Lower lobe of right lung (tissue), 2 donors: ENCODE data around the gene COL4A6. TPM values are rescaled to one million over a fixed set of nuclear protein-coding genes. Genes with fewer than 3 reads are reported as not detected.

Experiments
- ATAC-seq, 2 donors: fragments of 200-7000 bp; cut with Tn5 transposase; one replicate each; pipeline ENCODE4 v1.9.1; 2020 to 2022; ENCODE audit warnings: mild to moderate bottlenecking in 2 of 2, moderate library complexity in 2 of 2
- DNase-seq: peaks from one replicate; pipeline ENCODE4 v3.0.0-alpha.2; 2020
- H3K27ac ChIP-seq: fragments of 200-600 bp; one replicate; pipeline ENCODE4 v1.8.0; 2022
- H3K27me3 ChIP-seq: fragments of 200-600 bp; one replicate; pipeline ENCODE4 v1.8.0; 2022; ENCODE audit warnings: low read depth
- H3K36me3 ChIP-seq: fragments of 200-600 bp; one replicate; pipeline ENCODE4 v1.8.0; 2022; ENCODE audit warnings: mild to moderate bottlenecking
- H3K4me1 ChIP-seq: fragments of 200-600 bp; one replicate; pipeline ENCODE4 v1.8.0; 2022
- H3K4me3 ChIP-seq: fragments of 200-600 bp; one replicate; pipeline ENCODE4 v1.8.0; 2022; ENCODE audit warnings: mild to moderate bottlenecking
- H3K9me3 ChIP-seq: fragments of 200-600 bp; one replicate; pipeline ENCODE4 v1.8.0; 2022
- intact Hi-C: fragments of 100-400 bp; cut with DNase I; formaldehyde crosslinking; loops from one replicate; pipeline ENCODE4 v1.11.0; 2022
- total RNA-seq: library from RNA; stranded (reverse); fragmentation: NEBNext Ultra II Directional; extraction: Animal tissue kit (Norgen Biotek cat#: 25700); gene quantifications from one replicate; pipeline ENCODE4 v1.2.1, GENCODE V29; 2021
- TF ChIP-seq, protein P1 (sequence below): fragments of 200-600 bp; IDR thresholded peaks from one replicate; pipeline ENCODE4 v1.8.0; 2022; ENCODE audit warnings: antibody characterized with exemption, mild to moderate bottlenecking
- donor health status: DM: no; HTN: yes; CAD: no; lungs with severe emphysema.

COL4A6 gene
- total RNA-seq, 1 donor from 2014 or later = 1.8 TPM

DNA sequence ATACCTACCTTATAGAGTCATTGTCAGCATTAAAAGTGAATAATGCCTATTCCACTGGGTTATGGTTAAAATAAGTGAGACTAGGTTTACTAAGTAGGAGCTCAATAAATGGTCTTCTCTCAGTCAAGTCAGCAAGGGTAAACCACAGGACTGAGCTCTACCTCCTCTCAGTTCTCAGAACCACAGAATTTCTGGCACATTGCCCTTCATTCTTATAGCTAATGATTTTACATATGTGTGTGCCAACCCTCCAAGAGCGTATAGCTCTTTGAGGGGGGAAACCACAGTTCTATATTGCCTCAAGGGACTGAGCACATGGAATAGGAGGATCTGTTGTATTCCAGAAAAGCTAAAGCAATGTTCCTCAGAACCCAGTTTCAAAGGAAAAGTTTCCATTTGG is 221.8 kb downstream of the COL4A6 start:
- no peaks in the 10 kb centered on the region for H3K27me3 ChIP-seq
- no peaks in the 10 kb centered on the region for H3K36me3 ChIP-seq
- intact Hi-C loops = no loop called here
- no peaks in the 10 kb centered on the region for H3K4me1 ChIP-seq
- no peaks in the 10 kb centered on the region for H3K9me3 ChIP-seq
- DNase-seq (no peak), ATAC-seq (no peak)
- no peak overlapping the region for H3K4me3 ChIP-seq
- TF ChIP-seq, protein P1, sequence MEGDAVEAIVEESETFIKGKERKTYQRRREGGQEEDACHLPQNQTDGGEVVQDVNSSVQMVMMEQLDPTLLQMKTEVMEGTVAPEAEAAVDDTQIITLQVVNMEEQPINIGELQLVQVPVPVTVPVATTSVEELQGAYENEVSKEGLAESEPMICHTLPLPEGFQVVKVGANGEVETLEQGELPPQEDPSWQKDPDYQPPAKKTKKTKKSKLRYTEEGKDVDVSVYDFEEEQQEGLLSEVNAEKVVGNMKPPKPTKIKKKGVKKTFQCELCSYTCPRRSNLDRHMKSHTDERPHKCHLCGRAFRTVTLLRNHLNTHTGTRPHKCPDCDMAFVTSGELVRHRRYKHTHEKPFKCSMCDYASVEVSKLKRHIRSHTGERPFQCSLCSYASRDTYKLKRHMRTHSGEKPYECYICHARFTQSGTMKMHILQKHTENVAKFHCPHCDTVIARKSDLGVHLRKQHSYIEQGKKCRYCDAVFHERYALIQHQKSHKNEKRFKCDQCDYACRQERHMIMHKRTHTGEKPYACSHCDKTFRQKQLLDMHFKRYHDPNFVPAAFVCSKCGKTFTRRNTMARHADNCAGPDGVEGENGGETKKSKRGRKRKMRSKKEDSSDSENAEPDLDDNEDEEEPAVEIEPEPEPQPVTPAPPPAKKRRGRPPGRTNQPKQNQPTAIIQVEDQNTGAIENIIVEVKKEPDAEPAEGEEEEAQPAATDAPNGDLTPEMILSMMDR = no peak
- H3K27ac ChIP-seq = no peak overlapping the region

DNA sequence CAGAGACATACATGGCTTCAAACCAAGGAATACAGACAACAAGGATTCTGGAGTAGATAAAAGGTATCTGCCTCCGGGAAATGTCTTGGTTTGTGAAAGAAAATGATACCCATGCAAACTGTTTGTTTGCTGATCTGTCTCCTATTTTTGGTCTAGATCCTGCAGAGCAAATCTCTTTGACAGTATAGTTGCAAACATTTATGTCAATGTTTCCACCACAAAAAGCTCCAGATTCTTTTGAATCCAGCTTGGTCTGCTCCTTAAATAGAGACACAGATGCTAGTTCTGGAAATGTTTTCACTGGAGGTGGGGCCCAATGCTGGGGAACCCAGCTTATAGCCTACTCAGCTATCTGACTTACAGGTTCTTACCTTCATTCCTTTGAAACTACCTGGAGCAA is 226.9 kb downstream of the COL4A6 start:
- no peaks in the 10 kb centered on the region for H3K4me1 ChIP-seq
- no peak for ATAC-seq
- DNase-seq = no peak
- H3K9me3 ChIP-seq = no peaks in the 10 kb centered on the region
- no peak overlapping the region for H3K4me3 ChIP-seq
- no peak overlapping the region for H3K27ac ChIP-seq
- intact Hi-C loops = no loop called here
- no peaks in the 10 kb centered on the region for H3K27me3 ChIP-seq
- TF ChIP-seq, protein P1 = no peak
- no peaks in the 10 kb centered on the region for H3K36me3 ChIP-seq

DNA sequence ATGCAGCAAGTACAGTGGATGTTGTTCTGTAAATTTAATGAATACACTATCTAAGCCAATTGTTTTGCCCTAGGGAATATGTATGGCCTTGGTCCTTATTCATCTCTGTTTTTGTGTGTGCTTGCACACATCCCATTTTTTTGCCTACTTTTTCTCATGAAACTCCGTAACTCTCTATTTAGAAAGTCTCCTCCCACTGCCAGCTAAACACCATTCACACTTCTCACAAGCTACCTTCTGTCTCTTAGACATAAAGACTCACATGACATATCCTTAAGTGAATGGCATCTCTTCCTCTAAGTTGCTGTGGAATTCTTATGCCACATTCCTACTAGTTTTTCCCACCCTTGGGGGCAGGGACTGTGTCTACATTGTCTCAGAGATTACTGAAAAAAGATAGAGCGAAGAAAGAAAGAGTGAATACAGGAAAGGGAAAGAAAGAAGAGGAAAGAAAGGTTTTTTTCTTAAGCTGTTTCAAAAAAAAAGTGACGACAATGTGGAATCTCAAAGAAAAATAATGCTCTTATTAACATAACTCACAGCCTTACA is 229.1 kb downstream of the COL4A6 start:
- Histone ChIP-seq H3K9me3 (no peaks in the 10 kb centered on the region), H3K4me1 (no peaks in the 10 kb centered on the region), H3K27ac (no peak overlapping the region), H3K27me3 (no peaks in the 10 kb centered on the region), H3K4me3 (no peak overlapping the region), H3K36me3 (no peaks in the 10 kb centered on the region)
- no peak for DNase-seq
- no peak for ATAC-seq
- TF ChIP-seq, protein P1 = no peak
- intact Hi-C loops = no loop called here

DNA sequence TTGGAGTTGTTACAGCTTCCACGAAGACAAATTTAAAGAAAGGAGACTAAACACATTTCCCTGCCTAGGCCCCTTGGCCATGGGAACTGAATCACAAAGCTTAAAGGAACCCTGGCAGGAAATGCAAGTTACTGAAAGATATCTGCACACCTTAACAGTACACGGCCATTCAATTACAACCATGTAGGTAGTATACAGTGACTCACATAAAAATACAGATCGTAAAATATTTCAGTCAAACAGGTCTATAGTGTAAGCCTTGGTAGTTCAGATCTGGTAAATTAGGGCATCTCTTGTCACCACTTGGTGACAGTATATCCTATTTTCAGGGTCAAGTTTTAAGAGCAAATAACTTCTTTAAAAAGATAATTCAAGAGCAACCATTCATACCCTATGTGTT is 234.7 kb downstream of the COL4A6 start:
- Histone ChIP-seq H3K27me3 (no peaks in the 10 kb centered on the region), H3K27ac (no peak overlapping the region), H3K36me3 (no peaks in the 10 kb centered on the region), H3K4me1 (no peaks in the 10 kb centered on the region), H3K4me3 (no peak overlapping the region), H3K9me3 (no peaks in the 10 kb centered on the region)
- DNase-seq (no peak), ATAC-seq (no peak)
- intact Hi-C loops = no loop called here
- TF ChIP-seq, protein P1 = no peak

DNA sequence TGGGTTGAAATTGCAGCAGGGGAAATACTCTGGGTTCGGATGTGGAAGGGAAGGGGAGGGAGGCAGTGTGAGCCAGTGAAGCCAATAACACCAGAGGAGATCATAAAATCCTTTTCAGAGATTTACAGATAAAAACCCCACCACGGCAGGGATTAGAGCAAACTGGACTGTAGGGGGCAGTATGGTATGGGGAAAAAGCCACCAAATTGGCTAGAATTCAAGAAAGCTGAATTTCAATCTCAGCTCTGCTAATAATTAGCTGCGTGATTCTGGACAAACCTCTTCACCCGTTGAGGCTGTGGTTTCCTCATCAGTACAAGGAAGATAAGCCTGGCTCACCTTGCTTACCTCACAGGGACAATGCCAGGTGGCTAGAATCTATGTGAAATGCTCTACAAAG is 238.5 kb downstream of the COL4A6 start:
- peak; percentile 61 to 69 for ATAC-seq
- intact Hi-C loops = no loop called here

More for the DNA sequence above, 238.5 kb downstream of the COL4A6 start:
- Histone ChIP-seq H3K36me3 (no peaks in the 10 kb centered on the region), H3K4me1 (no peaks in the 10 kb centered on the region), H3K27ac (no peak overlapping the region), H3K9me3 (no peaks in the 10 kb centered on the region), H3K27me3 (no peaks in the 10 kb centered on the region), H3K4me3 (no peak overlapping the region)
- DNase-seq = no peak
- TF ChIP-seq, protein P1 = peak; percentile 43
